Spinal cord (tissue), 10 donors: ENCODE results near the gene LRRN2. TPM values are rescaled to one million over a fixed set of nuclear protein-coding genes. Genes with fewer than 3 reads are reported as not detected.
A peak's percentile ranks its signal among the peaks of the same experiment; 100 is the strongest.
"Not testable (repeated sequence)": the region's sequence is repeated elsewhere in the genome, so short reads cannot be mapped to it uniquely, and the experiment has no call there.

ENCODE experiments used
- DNase-seq, 6 donors: peaks; one replicate each; pipeline versions ENCODE4 v3.0.0 to v3.0.0-alpha.2; 2013 to 2015; ENCODE audit warnings: low spot score in 6 of 6, low read depth in 4 of 6
- H3K27ac ChIP-seq: one replicate; pipeline ENCODE4 v1.5.1; 2013; ENCODE audit warnings: low read depth, low read length, control low read depth
- H3K27me3 ChIP-seq: one replicate; pipeline ENCODE4 v1.6.1; 2013; ENCODE audit warnings: low read length; ENCODE audit not compliant: control insufficient read depth, insufficient read depth
- H3K36me3 ChIP-seq: one replicate; pipeline ENCODE4 v1.6.1; 2013; ENCODE audit warnings: low read length; ENCODE audit not compliant: control insufficient read depth, insufficient read depth
- H3K4me1 ChIP-seq: one replicate; pipeline ENCODE4 v1.6.1; 2013; ENCODE audit warnings: low read length; ENCODE audit not compliant: control insufficient read depth, insufficient read depth
- H3K4me3 ChIP-seq: one replicate; pipeline ENCODE4 v1.5.1; 2013; ENCODE audit warnings: low read depth, low read length, control low read depth
- H3K9me3 ChIP-seq: one replicate; pipeline ENCODE4 v1.6.1; 2013; ENCODE audit warnings: low read length; ENCODE audit not compliant: control insufficient read depth, insufficient read depth
- WGBS: methylation state at CpG from one replicate; pipeline ENCODE4 v1.1.5; 2013; ENCODE audit warnings: missing lambda C conversion rate; ENCODE audit not compliant: insufficient coverage; 5-methylcytosine and 5-hydroxymethylcytosine counted together
- polyA plus RNA-seq, 2 donors: library from polyadenylated mRNA; unstranded; fragments of 120-200 nt; gene quantifications; one replicate each; pipeline ENCODE4 v1.2.1, GENCODE V29; 2013; ENCODE audit not compliant: insufficient read length in 2 of 2
- total RNA-seq, 2 donors: library from RNA; depleted of rRNA in 1 of 2; stranded (reverse); fragments of 120-200 nt in 1 of 2; fragments of >200 nt in 1 of 2; gene quantifications; one replicate each; pipeline versions ENCODE4 v1.2.3 to v1.2.4, GENCODE V29; 2013 to 2014
- donor health status: healthy.

LRRN2 gene
- total and polyA plus RNA-seq, 4 donors = 10.3 to 53.1 (median 30.9) TPM

GRCh38 chr1:204728456-204728855 is 42.9 kb upstream of the LRRN2 start:
- no CpG with 5 or more reads among the region's 3 CpGs for WGBS
- Histone ChIP-seq H3K27ac (no peak overlapping the region), H3K27me3 (no peaks in the 10 kb centered on the region), H3K4me1 (peaks cover 5% of the 10 kb centered on the region), H3K36me3 (no peaks in the 10 kb centered on the region), H3K9me3 (no peaks in the 10 kb centered on the region), H3K4me3 (no peak overlapping the region)
- no peak for DNase-seq

DNA sequence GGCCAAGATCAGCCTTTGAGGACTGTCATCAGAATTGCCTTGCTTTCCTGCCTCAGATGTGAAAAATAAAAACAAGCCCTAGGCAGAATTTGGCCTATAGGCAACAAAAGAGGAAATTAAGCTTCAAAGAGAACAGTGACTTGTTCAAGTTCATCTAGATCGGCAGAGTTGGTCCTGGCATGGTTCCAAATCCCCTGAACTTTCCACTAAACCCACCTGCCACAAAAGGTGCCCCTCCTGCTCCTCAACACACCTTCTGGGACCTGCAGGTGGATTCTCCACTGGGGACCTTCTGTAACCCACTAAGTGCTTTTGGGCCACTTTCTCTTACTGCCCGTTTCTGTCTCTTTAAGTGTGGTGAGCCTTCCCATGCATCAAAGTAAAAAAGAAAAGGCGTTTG is 42.5 kb upstream of the LRRN2 start:
- Histone ChIP-seq H3K4me1 (peaks cover 8% of the 10 kb centered on the region), H3K27ac (no peak overlapping the region), H3K9me3 (no peaks in the 10 kb centered on the region), H3K27me3 (no peaks in the 10 kb centered on the region), H3K4me3 (no peak overlapping the region), H3K36me3 (no peaks in the 10 kb centered on the region)
- WGBS = 44% methylated on average over 1 of the region's 3 CpGs
- no peak for DNase-seq

- no CpG with 5 or more reads among the region's 6 CpGs for WGBS
- H3K4me3 ChIP-seq, DNase-seq, H3K4me1 ChIP-seq, H3K36me3 ChIP-seq, H3K9me3 ChIP-seq, H3K27ac ChIP-seq, H3K27me3 ChIP-seq: not testable (repeated sequence)
Measured at GRCh38 chr1:204727438-204727837, 41.9 kb upstream of the LRRN2 start.

DNA sequence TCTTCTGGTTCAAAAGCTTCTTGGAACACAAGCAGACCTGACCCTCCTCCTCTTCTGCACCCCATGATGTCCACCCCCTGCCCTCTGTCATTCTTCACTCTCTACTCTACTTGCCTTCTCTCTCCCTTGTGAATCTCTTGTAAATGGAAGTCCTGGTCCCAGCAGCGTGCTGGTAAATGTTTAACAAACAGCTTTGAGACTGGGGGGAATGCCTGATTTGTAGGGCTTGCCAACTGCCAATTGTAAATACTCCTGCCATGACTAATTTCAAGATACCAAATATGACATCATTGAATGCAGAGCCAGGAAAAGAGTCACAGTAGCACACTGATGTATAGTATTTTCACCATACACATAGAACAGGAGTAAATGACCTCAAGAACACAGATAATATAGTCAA is 40.9 kb upstream of the LRRN2 start:
- no peak overlapping the region for H3K4me3 ChIP-seq
- whole genome bisulfite sequencing = no CpG with 5 or more reads among the region's 1 CpG
- H3K9me3 ChIP-seq = no peaks in the 10 kb centered on the region

GRCh38 chr1:204725821-204726448 is 40.4 kb upstream of the LRRN2 start:
- Histone ChIP-seq H3K4me1 (peaks cover 13% of the 10 kb centered on the region), H3K27me3 (no peaks in the 10 kb centered on the region), H3K9me3 (no peaks in the 10 kb centered on the region), H3K27ac (no peak overlapping the region), H3K36me3 (no peaks in the 10 kb centered on the region), H3K4me3 (no peak overlapping the region)
- WGBS = 89% methylated on average over 9 of the region's 9 CpGs
- no peak for DNase-seq

More for the DNA sequence above, 40.9 kb upstream of the LRRN2 start:
- Histone ChIP-seq H3K4me1 (peaks cover 13% of the 10 kb centered on the region), H3K27ac (no peak overlapping the region), H3K27me3 (no peaks in the 10 kb centered on the region), H3K36me3 (no peaks in the 10 kb centered on the region)
- DNase-seq = no peak

DNA sequence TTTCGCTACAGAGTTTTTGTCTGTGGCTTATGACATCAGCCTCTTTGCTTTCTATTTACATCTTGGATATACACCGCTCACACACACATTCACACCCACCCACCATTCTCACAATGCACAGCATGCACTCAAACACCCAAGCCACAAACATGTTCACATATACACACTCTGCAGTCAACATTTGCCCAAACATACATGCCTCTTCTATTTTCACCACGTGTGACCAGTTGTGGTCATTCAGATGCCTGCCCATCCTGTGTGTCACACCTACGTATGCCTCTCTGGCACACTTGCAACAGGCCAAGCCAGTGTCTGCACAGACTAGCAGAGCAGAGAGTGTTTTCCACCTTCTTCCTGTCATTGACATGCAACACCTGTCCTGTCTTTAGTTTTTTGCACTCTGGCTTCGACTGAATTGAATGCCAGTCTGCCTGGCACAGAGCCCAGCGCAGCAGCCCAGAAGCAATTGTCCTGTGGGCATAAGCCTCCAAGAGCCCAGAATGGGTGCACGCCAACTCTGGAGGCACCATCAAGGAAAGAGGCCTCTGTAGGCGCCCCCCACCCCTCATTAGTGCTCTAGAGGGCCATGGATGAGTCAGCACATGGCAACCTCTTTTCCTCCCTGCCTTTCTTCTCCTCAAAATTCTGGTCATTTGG is 37.7 kb upstream of the LRRN2 start:
- H3K4me3 ChIP-seq = no peak overlapping the region
- H3K36me3 ChIP-seq = no peaks in the 10 kb centered on the region
- DNase-seq = peak; percentile 36 to 92 (median 77)
- H3K4me1 ChIP-seq = peaks cover 13% of the 10 kb centered on the region
- no peaks in the 10 kb centered on the region for H3K9me3 ChIP-seq
- H3K27ac ChIP-seq = no peak overlapping the region
- 58% methylated on average over 8 of the region's 8 CpGs for WGBS
- H3K27me3 ChIP-seq = no peaks in the 10 kb centered on the region

DNA sequence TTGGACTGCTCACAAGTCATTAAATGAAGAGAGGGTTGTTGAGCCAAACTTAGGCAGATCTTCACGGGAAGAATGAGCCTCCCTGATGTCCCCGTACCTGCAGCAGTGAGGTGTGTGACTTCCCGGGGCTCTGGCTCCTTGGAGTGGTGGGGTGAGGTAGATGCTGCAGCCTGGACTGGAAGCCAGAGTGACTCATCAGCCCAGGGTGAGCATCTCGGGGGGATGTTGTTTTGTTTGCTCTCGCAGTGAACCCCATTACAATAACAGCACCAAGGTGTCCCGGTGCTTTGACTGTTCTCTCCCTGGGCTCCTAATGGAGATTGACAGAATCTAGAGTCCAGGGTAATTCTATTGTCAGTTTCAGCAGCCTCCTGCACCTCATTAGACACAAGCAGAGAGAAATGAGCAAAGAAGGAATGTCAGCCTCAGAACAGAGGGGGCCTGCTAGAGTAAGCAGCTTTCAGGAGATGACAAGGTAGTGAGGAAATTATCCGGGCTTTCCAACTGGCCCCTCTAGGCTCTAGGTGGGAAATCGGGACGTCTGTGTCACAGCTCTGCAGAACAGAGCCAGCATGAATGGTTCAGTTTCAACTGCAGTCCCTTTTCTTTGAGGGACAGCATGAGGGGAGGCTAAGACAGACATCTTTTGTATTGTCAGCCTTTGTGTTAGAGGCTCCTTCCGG is 36.0 kb upstream of the LRRN2 start:
- Histone ChIP-seq H3K9me3 (no peaks in the 10 kb centered on the region), H3K27me3 (no peaks in the 10 kb centered on the region), H3K4me3 (no peak overlapping the region), H3K4me1 (peaks cover 13% of the 10 kb centered on the region), H3K36me3 (no peaks in the 10 kb centered on the region), H3K27ac (no peak overlapping the region)
- DNase-seq = no peak
- 37% methylated on average over 7 of the region's 10 CpGs for WGBS

DNA sequence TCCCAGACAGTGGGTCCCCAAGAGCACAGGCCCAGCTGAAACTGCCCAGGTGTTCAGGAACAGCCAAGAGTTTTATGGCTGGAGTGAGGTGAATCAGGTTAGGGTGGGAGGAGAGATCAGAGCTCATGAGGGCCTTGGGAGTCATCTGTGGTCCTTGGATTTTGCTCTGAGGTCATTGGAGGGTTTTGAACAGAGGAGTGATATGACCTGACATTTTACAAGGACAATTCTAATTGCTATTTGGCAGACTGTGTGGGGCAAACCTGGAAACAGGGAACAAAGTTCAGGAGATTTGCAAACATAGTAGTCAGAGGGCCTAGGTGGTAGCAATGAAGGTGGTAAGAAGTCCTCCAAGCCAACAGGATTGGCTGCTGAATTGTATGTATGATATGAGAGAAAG is 31.1 kb upstream of the LRRN2 start:
- Histone ChIP-seq H3K9me3 (no peaks in the 10 kb centered on the region), H3K4me3 (no peak overlapping the region), H3K27me3 (no peaks in the 10 kb centered on the region), H3K36me3 (no peaks in the 10 kb centered on the region), H3K27ac (no peak overlapping the region), H3K4me1 (peaks cover 32% of the 10 kb centered on the region)
- no peak for DNase-seq

- H3K4me3 ChIP-seq = no peak overlapping the region
- DNase-seq = peak in 4 of 6 donors; percentile 44 to 90 (median 72)
- H3K9me3 ChIP-seq = no peaks in the 10 kb centered on the region
- peaks cover 30% of the 10 kb centered on the region for H3K4me1 ChIP-seq
- H3K36me3 ChIP-seq = no peaks in the 10 kb centered on the region
- peak overlapping the region; percentile 52 for H3K27ac ChIP-seq
- WGBS = 16% methylated on average over 6 of the region's 12 CpGs
- H3K27me3 ChIP-seq = no peaks in the 10 kb centered on the region
Measured at GRCh38 chr1:204714861-204715511, 29.4 kb upstream of the LRRN2 start.
